PC-3 (cell line): Measurements from ENCODE around the gene AGXT. TPM values are rescaled to one million over a fixed set of nuclear protein-coding genes. Genes with fewer than 3 reads are reported as not detected.

Experiments
- ATAC-seq: fragments of 200-7000 bp; cut with Tn5 transposase; 2 replicates; pipeline ENCODE4 v1.9.1; 2020; ENCODE audit warnings: mild to moderate bottlenecking, moderate library complexity
- BruUV-seq: library from RNA; stranded (reverse); fragments of 400-500 nt; replicated peaks from 2 replicates; lab custom pipeline; 2021; lab: Mats Ljungman, UMichigan
- CTCF ChIA-PET: fragments of 300-600 bp; sonication (Branson Sonifier 250); formaldehyde crosslinking; loops from one replicate; lab custom pipeline; 2022; ENCODE audit warnings: antibody characterized with exemption; lab: Charles Lee
- POLR2A ChIA-PET: fragments of 300-600 bp; sonication (Branson Sonifier 250); formaldehyde crosslinking; loops from one replicate; lab custom pipeline; 2022; ENCODE audit warnings: antibody characterized with exemption; ENCODE audit not compliant: unreplicated experiment; lab: Charles Lee
- DNase-seq: peaks from one replicate; pipeline ENCODE4 v3.0.0-alpha.2; 2015
- H2AFZ ChIP-seq: fragments of 300-600 bp; sonication (generic); 2 replicates; pipeline ENCODE4 v1.6.0; 2016; ENCODE audit warnings: antibody characterized with exemption, low read length
- H3F3A ChIP-seq: fragments of 300-600 bp; sonication (generic); one replicate; pipeline ENCODE4 v1.6.0; 2017; ENCODE audit warnings: antibody characterized with exemption, low read length, control low read depth, mild to moderate bottlenecking; ENCODE audit not compliant: unreplicated experiment
- H3K27ac ChIP-seq: fragments of 300-600 bp; sonication (generic); 2 replicates; pipeline ENCODE4 v1.5.1; 2016; ENCODE audit warnings: mild to moderate bottlenecking, low read length
- H3K27me3 ChIP-seq: fragments of 300-600 bp; sonication (generic); 2 replicates; pipeline ENCODE4 v1.6.1; 2016; ENCODE audit warnings: low read length, mixed read lengths
- H3K36me3 ChIP-seq: fragments of 300-600 bp; sonication (generic); 2 replicates; pipeline ENCODE4 v1.6.1; 2016; ENCODE audit warnings: low read depth, mixed run types, low read length, mixed read lengths
- H3K4me1 ChIP-seq: fragments of 300-600 bp; sonication (generic); 2 replicates; pipeline ENCODE4 v1.5.1; 2016; ENCODE audit warnings: low read length; ENCODE audit not compliant: insufficient read depth
- H3K4me2 ChIP-seq: fragments of 300-600 bp; sonication (generic); 2 replicates; pipeline ENCODE4 v1.6.0; 2016; ENCODE audit warnings: low read length
- H3K4me3 ChIP-seq: fragments of 300-600 bp; sonication (generic); 2 replicates; pipeline ENCODE4 v1.5.1; 2016; ENCODE audit warnings: mild to moderate bottlenecking, low read length, mixed read lengths
- H3K79me2 ChIP-seq: fragments of 300-600 bp; sonication (generic); 2 replicates; pipeline ENCODE4 v1.6.1; 2017; ENCODE audit warnings: low read length, mixed read lengths
- H3K9ac ChIP-seq: fragments of 300-600 bp; sonication (generic); 2 replicates; pipeline ENCODE4 v1.6.0; 2016; ENCODE audit warnings: mild to moderate bottlenecking, low read length
- H3K9me2 ChIP-seq: fragments of 300-600 bp; sonication (generic); replicated peaks from 2 replicates; pipeline ENCODE4 v1.6.1; 2016; ENCODE audit warnings: mixed run types, low read length, mixed read lengths
- H3K9me3 ChIP-seq: fragments of 300-600 bp; sonication (generic); 2 replicates; pipeline ENCODE4 v1.6.1; 2016; ENCODE audit warnings: low read length, mixed read lengths
- H4K20me1 ChIP-seq: fragments of 300-600 bp; sonication (generic); 2 replicates; pipeline ENCODE4 v1.6.1; 2016; ENCODE audit warnings: low read length, mixed read lengths
- EZH2 ChIP-seq: fragments of 300-600 bp; sonication (generic); IDR thresholded peaks from one replicate; pipeline ENCODE4 v1.6.1; 2017; ENCODE audit warnings: antibody characterized with exemption, mild to moderate bottlenecking, low read length; ENCODE audit not compliant: unreplicated experiment
- EZH2phosphoT487 ChIP-seq: fragments of 300-600 bp; sonication (generic); IDR thresholded peaks from 2 replicates; pipeline ENCODE4 v1.6.1; 2018; ENCODE audit warnings: mild to moderate bottlenecking, antibody characterized with exemption, low read length, borderline replicate concordance
- intact Hi-C: fragments of 100-400 bp; cut with micrococcal nuclease; formaldehyde crosslinking; loops from 2 replicates; pipeline ENCODE4 v1.9.0; 2023
- total RNA-seq: library from RNA; depleted of rRNA; stranded (reverse); fragments of >200 nt; gene quantifications from 2 replicates; pipeline ENCODE4 v1.2.3, GENCODE V29; 2014
- TF ChIP-seq, protein P1 (sequence below): fragments of 300-600 bp; sonication (generic); conservative IDR thresholded peaks from 2 replicates; pipeline ENCODE4 v1.5.1; 2017; ENCODE audit warnings: antibody characterized with exemption, low read depth, mild to moderate bottlenecking, low read length

Gene AGXT
- total RNA-seq, 1 experiment from 2014 or later: not detected

DNA sequence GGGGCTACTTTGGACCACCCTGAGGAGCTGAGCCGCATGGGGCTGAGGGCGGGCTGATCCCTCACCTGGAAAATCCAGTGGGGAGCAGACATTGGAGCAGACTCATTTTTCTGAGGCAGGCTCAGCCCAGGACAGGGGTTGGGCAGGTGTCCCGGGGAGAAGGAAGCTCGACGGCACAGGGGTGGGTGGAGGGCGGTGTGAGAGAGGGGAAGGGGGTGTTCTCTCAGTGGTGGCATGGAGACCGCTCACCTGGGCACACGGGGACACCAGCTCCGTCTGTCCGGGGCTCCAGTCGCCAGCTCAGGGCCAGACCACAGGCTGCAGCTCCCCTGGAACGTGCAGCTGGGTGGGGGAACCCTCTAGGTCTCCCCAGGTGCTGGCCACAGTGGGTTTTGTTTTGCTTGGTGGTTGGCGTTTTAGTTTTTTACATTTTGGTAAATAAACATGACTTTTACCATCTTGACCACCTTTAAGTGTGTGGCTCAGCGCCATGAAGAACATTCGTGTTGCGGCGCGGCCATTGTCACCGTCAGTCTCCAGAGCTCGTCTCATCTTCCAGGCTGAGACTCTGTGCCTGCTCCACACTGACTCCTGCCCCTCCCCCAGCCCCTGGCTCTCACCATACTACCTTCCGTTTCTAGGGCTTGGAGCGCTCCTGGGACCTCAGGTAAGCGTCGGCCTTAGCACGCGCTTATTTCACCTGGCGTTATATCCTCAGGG, 31.7 kb downstream of the AGXT start:
- no peak overlapping the region for H2AFZ ChIP-seq
- H3K9me3 ChIP-seq: no peaks in the 10 kb centered on the region
- no peaks in the 10 kb centered on the region for H3K27me3 ChIP-seq
- H3K9ac ChIP-seq: no peak overlapping the region
- POLR2A ChIA-PET: no interaction called here
- no peak overlapping the region for H3K4me3 ChIP-seq
- intact Hi-C loops: no loop called here
- no peaks in the 10 kb centered on the region for H3F3A ChIP-seq
- ATAC-seq (no peak), DNase-seq (no peak)
- CTCF ChIA-PET: no interaction called here
- no peaks in the 10 kb centered on the region for H3K36me3 ChIP-seq
- no peaks in the 10 kb centered on the region for H3K9me2 ChIP-seq
- no TSS peak for BruUV-seq
- no peaks in the 10 kb centered on the region for H4K20me1 ChIP-seq
- no peak overlapping the region for H3K27ac ChIP-seq
- TF ChIP-seq, protein P1, sequence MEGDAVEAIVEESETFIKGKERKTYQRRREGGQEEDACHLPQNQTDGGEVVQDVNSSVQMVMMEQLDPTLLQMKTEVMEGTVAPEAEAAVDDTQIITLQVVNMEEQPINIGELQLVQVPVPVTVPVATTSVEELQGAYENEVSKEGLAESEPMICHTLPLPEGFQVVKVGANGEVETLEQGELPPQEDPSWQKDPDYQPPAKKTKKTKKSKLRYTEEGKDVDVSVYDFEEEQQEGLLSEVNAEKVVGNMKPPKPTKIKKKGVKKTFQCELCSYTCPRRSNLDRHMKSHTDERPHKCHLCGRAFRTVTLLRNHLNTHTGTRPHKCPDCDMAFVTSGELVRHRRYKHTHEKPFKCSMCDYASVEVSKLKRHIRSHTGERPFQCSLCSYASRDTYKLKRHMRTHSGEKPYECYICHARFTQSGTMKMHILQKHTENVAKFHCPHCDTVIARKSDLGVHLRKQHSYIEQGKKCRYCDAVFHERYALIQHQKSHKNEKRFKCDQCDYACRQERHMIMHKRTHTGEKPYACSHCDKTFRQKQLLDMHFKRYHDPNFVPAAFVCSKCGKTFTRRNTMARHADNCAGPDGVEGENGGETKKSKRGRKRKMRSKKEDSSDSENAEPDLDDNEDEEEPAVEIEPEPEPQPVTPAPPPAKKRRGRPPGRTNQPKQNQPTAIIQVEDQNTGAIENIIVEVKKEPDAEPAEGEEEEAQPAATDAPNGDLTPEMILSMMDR: no peak
- no peak for TF ChIP-seq EZH2
- TF ChIP-seq EZH2phosphoT487: no peak
- H3K79me2 ChIP-seq: no peaks in the 10 kb centered on the region
- no peak overlapping the region for H3K4me2 ChIP-seq
- H3K4me1 ChIP-seq: peaks cover 14% of the 10 kb centered on the region

DNA sequence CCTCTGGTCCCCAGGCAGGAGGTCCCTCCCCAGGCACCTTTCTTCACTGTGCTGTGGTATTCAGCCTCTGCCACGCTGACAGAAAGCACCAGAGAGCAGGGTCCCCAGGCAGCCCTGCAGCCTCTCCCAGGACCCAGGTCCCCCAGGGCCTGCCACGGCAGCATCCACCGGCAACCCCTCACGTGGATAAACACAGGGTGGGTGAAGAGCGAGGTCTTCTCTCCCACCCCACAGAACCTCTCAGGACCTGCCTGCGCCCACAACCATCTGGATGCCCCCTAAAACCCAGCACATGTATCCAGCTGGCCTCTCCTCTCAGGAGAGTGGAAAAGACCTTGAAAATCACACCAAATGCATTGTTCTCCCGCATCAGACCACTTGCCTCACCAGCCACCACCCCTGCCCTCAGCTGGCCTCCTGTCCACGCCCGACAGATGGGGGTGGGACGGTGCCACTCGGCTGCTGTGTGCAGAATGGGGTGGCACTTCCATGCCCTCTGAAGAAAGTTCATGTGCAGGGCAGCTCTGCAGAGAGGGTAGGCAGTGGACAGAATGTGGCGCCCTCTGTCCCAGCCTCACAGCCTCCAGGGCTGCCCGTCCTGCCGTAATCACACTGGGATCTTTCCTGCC, 33.5 kb downstream of the AGXT start:
- Histone ChIP-seq H3K79me2 (no peaks in the 10 kb centered on the region), H3F3A (no peaks in the 10 kb centered on the region), H3K4me2 (no peak overlapping the region), H3K27ac (no peak overlapping the region), H3K4me1 (peaks cover 5% of the 10 kb centered on the region; the same call in 1 of the 2 replicates), H4K20me1 (no peaks in the 10 kb centered on the region), H2AFZ (no peak overlapping the region), H3K9me3 (no peaks in the 10 kb centered on the region), H3K36me3 (no peaks in the 10 kb centered on the region), H3K4me3 (no peak overlapping the region), H3K9me2 (no peaks in the 10 kb centered on the region), H3K27me3 (no peaks in the 10 kb centered on the region), H3K9ac (no peak overlapping the region)
- CTCF ChIA-PET: no interaction called here
- intact Hi-C loops: no loop called here
- ATAC-seq (no peak), DNase-seq (no peak)
- POLR2A ChIA-PET: no interaction called here
- TF ChIP-seq EZH2 (no peak), EZH2phosphoT487 (no peak)
- TF ChIP-seq, protein P1: no peak
- no TSS peak for BruUV-seq

DNA sequence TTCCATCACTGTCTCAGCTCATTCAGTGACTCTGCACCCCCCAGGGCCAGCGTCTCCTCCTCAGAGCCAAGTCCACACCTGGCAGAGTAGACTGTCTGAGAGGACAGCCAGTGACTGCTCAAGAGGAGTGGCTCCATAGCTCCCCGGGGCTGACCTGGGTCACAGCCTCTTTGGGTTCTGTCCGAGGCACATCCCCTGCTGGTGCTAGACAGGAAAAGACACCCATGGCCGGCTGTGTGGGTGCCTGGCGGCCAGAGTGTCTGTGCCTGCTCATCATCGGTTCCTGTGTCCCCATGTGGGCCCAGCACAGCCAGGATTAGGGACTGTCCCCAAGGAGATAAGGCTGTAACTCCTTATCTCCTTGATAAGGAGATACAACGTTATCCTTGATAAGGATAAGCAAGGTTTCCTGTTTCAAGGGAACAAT, 34.0 kb downstream of the AGXT start:
- Histone ChIP-seq H3K27ac (no peak overlapping the region), H3K79me2 (no peaks in the 10 kb centered on the region), H3K36me3 (no peaks in the 10 kb centered on the region), H3K9me2 (no peaks in the 10 kb centered on the region), H3K4me2 (no peak overlapping the region), H3K4me3 (no peak overlapping the region), H3K4me1 (peaks cover 5% of the 10 kb centered on the region; the same call in 1 of the 2 replicates), H3K27me3 (no peaks in the 10 kb centered on the region), H3F3A (no peaks in the 10 kb centered on the region), H4K20me1 (no peaks in the 10 kb centered on the region), H2AFZ (no peak overlapping the region), H3K9ac (no peak overlapping the region), H3K9me3 (no peaks in the 10 kb centered on the region)
- TF ChIP-seq EZH2 (no peak), EZH2phosphoT487 (no peak)
- TF ChIP-seq, protein P1: no peak
- POLR2A ChIA-PET: no interaction called here
- no TSS peak for BruUV-seq
- CTCF ChIA-PET: no interaction called here
- intact Hi-C loops: no loop called here
- DNase-seq: no peak
- no peak for ATAC-seq
